H1 (cell line): ENCODE results near the gene TGM2.

Experiments
- FOSL1 ChIP-seq: IDR thresholded peaks from 2 replicates; pipeline ENCODE4 v1.6.1; 2011; ENCODE audit warnings: mild to moderate bottlenecking, low read depth, low read length, moderate library complexity; ENCODE audit not compliant: insufficient read depth
- TF ChIP-seq, protein P1 (sequence below), 3 experiments: IDR thresholded peaks; 1 replicate in 2 of 3; 2 replicates in 1 of 3; pipeline versions ENCODE4 v1.5.1 to v1.6.1; 2011; ENCODE audit warnings: low read length in 3 of 3, mild to moderate bottlenecking in 3 of 3, inconsistent platforms in 2 of 3, low read depth in 1 of 3, moderate library complexity in 1 of 3; ENCODE audit not compliant: insufficient read depth in 1 of 3; ENCODE audit errors: control extremely low read depth in 1 of 3

DNA sequence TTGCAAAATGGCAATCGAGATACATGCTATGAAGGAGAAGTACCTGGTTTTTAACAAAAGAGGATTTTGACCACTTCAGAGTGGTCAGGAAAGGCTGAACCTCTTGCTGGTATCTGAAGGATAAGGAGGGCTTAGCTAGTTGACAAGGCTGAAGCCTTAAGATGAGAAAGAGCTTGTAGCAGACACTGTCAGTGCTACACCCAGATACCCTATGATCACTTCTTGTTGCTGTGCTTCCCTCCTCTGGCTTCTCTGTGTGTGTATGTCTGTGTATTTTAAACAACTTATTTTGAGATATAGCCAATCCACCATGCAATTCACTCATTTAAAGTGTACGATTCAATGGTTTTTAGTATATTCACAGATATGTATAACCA lies 38.9 kb upstream of the TGM2 start:
- no peak for TF ChIP-seq FOSL1
- TF ChIP-seq, protein P1, sequence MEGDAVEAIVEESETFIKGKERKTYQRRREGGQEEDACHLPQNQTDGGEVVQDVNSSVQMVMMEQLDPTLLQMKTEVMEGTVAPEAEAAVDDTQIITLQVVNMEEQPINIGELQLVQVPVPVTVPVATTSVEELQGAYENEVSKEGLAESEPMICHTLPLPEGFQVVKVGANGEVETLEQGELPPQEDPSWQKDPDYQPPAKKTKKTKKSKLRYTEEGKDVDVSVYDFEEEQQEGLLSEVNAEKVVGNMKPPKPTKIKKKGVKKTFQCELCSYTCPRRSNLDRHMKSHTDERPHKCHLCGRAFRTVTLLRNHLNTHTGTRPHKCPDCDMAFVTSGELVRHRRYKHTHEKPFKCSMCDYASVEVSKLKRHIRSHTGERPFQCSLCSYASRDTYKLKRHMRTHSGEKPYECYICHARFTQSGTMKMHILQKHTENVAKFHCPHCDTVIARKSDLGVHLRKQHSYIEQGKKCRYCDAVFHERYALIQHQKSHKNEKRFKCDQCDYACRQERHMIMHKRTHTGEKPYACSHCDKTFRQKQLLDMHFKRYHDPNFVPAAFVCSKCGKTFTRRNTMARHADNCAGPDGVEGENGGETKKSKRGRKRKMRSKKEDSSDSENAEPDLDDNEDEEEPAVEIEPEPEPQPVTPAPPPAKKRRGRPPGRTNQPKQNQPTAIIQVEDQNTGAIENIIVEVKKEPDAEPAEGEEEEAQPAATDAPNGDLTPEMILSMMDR (IDR thresholded peaks at IDR 0.05; ENCODE audit: control extremely low read depth in 1 of 3, insufficient read depth in 1 of 3, low read depth in 1 of 3, low read length in 3 of 3): no peak
